ENCODE measurements around the gene DPH6.
"Not testable (repeated sequence)": the region's sequence is repeated elsewhere in the genome, so short reads cannot be mapped to it uniquely, and the experiment has no call there.

Gene DPH6, protein sequence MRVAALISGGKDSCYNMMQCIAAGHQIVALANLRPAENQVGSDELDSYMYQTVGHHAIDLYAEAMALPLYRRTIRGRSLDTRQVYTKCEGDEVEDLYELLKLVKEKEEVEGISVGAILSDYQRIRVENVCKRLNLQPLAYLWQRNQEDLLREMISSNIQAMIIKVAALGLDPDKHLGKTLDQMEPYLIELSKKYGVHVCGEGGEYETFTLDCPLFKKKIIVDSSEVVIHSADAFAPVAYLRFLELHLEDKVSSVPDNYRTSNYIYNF

DNA sequence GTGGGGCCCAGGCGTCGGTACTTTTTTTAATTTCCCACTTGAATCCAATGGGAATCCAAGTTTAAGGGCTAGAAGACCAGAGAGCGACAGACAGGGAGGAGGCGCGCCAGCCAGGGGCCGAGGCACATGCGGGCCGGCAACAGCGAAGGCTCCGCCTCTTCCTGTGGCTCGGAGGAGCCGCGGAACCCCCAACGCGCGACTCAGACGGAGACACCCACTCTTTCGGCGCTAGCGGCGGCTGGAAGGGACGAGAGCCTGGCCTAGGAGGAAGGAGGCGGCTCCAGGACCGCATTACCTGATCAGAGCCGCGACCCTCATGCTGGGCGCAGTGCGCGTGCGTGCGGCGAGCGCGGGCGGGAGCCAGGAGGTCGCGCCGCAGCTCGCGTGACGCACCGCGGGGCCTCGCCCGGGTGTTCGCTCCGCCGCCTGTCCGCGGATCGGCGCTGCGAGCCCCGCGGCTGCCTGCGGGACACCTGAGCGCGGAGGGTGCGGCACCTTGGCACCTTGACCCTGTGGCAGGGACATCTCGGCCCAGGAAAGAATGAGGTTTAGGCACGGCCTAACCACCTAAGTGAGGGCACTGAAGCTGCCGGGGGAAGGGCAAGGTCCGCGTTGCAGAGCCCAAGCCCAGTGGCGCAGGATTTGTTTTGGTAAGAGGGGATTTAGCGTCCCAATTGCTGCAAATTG, at the start of gene DPH6:
TSS of gene DPH6 (minus strand) at position 342 of the 687 bp plus-strand sequence. CDS start at position 318, 24 bp downstream.
- peaks cover 2% of the 10 kb centered on the region for H3K4me1 ChIP-seq (ENCODE audit: control insufficient read depth, insufficient read depth, low read length)
- no peaks in the 10 kb centered on the region for H3K36me3 ChIP-seq (ENCODE audit: control insufficient read depth, insufficient read depth, low read length)
- peak within 1 kb of the TSS; percentile 83 for H3K9ac ChIP-seq (ENCODE audit: low read length)
- peak within 1 kb of the TSS; percentile 79 for H3K4me3 ChIP-seq (ENCODE audit: low read length)
- no peaks in the 10 kb centered on the region for H3K27me3 ChIP-seq (ENCODE audit: control insufficient read depth, insufficient read depth, low read length)
- H3K27ac ChIP-seq (ENCODE audit: low read depth, low read length): peak within 1 kb of the TSS; percentile 97

DNA sequence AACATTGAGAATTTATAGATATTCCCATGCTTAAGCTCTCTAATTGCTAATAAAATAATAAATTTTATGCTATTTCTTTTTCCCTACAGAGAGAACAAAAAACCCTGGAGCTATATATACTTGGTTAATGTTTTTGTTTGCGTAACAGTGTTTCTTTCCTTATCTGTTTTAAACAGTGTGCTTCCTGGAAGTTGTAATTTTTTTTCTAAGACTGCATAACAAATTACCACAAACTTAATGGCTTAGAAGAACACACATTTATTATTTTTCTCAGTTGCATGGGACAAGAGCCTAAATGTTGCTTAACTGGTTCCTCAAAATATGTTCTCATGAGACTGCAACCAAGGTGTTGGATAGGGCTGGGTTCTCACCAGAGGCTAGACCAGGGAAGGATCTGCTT, 49.7 kb upstream of the DPH6 start:
- H3K36me3 ChIP-seq (ENCODE audit: control insufficient read depth, insufficient read depth, low read length): no peaks in the 10 kb centered on the region
- no peaks in the 10 kb centered on the region for H3K4me1 ChIP-seq (ENCODE audit: control insufficient read depth, insufficient read depth, low read length)
- H3K27ac ChIP-seq (ENCODE audit: low read depth, low read length): no peak overlapping the region
- H3K4me3 ChIP-seq (ENCODE audit: low read length): no peak overlapping the region
- H3K27me3 ChIP-seq (ENCODE audit: control insufficient read depth, insufficient read depth, low read length): no peaks in the 10 kb centered on the region
- no peak overlapping the region for H3K9ac ChIP-seq (ENCODE audit: low read length)

DNA sequence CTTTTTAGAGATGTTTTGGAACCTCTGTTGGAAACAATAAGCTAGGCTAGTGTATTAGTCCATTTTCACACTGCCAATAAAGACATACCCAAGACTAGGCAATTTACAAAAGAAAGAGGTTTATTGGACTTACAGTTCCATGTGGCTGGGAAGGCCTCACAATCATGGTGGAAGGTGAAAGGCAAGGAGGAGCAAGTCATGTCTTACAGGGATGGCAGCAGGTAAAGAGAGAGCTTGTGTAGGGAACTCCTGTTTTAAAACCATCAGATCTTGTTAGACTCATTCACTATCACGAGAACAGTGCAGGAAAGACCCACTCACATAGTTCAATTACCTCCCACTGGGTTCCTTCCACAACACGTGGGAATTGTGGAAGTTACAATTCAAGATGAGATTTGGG, 46.0 kb upstream of the DPH6 start:
- H3K4me1 ChIP-seq (ENCODE audit: control insufficient read depth, insufficient read depth, low read length); H3K9ac ChIP-seq (ENCODE audit: low read length); H3K4me3 ChIP-seq (ENCODE audit: low read length); H3K27me3 ChIP-seq (ENCODE audit: control insufficient read depth, insufficient read depth, low read length); H3K36me3 ChIP-seq (ENCODE audit: control insufficient read depth, insufficient read depth, low read length); H3K27ac ChIP-seq (ENCODE audit: low read depth, low read length): not testable (repeated sequence)

DNA sequence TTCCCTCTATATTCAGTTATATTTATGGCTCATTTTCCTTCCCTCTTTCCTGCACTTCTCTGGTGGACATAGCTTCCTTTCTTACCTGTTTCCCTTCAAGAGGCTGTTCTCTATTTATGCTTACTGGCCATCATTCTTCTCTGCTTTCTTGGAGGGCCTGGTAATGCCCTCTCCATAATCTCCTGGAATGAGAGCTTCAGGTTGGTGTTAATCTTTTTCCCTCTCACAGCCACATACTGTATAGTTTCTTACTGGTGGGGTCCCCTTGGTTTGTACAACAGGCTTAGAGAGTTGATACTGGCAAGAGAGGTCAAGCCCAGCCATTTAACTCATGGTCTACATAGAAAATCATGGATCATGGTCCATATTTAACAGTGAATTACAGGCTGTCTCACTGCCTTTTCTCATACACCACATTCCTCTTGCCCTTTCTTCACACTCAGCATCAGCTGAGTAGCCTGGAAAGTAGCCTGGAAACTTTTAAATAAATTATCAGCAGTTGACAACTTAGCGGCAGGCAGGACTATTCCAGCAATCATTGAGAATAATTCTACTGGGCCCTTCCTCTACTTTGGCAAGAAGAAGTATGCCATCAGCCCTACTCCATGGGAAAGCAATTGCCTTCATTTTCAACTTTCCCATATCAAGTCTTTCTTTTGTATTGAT, 38.0 kb upstream of the DPH6 start:
- no peak overlapping the region for H3K4me3 ChIP-seq (ENCODE audit: low read length)
- no peaks in the 10 kb centered on the region for H3K4me1 ChIP-seq (ENCODE audit: control insufficient read depth, insufficient read depth, low read length)
- no peaks in the 10 kb centered on the region for H3K27me3 ChIP-seq (ENCODE audit: control insufficient read depth, insufficient read depth, low read length)
- no peak overlapping the region for H3K9ac ChIP-seq (ENCODE audit: low read length)
- no peak overlapping the region for H3K27ac ChIP-seq (ENCODE audit: low read depth, low read length)
- H3K36me3 ChIP-seq (ENCODE audit: control insufficient read depth, insufficient read depth, low read length): no peaks in the 10 kb centered on the region

DNA sequence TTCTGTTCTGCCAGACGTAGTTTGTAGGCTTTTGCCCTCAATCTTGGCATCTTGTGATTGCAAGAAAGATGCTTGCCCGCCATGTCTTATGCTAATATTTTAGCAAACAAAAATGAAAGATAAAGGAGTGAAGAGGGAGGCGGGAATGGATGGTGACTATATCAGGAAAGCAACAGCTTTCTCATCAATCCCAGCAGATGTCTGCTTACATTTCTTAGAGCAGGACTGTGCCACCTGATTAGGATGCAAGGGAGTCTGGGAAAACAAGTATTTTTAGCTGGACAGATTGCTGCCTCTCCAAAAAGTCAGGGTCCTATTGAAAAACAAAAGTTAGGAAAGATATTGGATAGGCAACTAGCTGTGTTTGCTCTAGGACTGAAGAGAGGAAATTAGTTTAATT, 34.6 kb upstream of the DPH6 start:
- Histone ChIP-seq H3K9ac (ENCODE audit: low read length) (no peak overlapping the region), H3K4me1 (ENCODE audit: control insufficient read depth, insufficient read depth, low read length) (no peaks in the 10 kb centered on the region), H3K27ac (ENCODE audit: low read depth, low read length) (no peak overlapping the region), H3K36me3 (ENCODE audit: control insufficient read depth, insufficient read depth, low read length) (no peaks in the 10 kb centered on the region), H3K27me3 (ENCODE audit: control insufficient read depth, insufficient read depth, low read length) (no peaks in the 10 kb centered on the region), H3K4me3 (ENCODE audit: low read length) (no peak overlapping the region)

DNA sequence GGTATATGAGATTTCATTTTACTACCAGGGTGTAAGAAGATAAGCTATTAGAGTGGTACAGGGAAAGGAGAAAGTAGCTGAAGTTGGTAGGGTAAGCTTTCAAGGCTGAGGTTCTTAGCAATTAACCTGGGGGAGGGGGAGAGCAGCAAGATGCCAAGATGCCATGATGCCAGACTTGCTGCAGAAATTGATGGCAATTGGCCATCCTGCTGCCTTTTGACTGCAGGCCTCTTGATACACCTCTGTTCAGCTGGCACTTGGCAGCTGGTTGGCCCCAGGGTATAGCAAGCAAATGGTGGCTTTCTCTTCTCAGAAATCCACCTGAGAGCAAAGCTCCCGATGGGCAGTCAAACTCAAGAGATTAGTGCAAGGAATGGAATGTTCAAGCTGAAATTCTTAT, 21.4 kb upstream of the DPH6 start:
- no peaks in the 10 kb centered on the region for H3K36me3 ChIP-seq (ENCODE audit: control insufficient read depth, insufficient read depth, low read length)
- H3K27ac ChIP-seq (ENCODE audit: low read depth, low read length): no peak overlapping the region
- H3K4me3 ChIP-seq (ENCODE audit: low read length): no peak overlapping the region
- no peaks in the 10 kb centered on the region for H3K4me1 ChIP-seq (ENCODE audit: control insufficient read depth, insufficient read depth, low read length)
- H3K27me3 ChIP-seq (ENCODE audit: control insufficient read depth, insufficient read depth, low read length): no peaks in the 10 kb centered on the region
- no peak overlapping the region for H3K9ac ChIP-seq (ENCODE audit: low read length)

DNA sequence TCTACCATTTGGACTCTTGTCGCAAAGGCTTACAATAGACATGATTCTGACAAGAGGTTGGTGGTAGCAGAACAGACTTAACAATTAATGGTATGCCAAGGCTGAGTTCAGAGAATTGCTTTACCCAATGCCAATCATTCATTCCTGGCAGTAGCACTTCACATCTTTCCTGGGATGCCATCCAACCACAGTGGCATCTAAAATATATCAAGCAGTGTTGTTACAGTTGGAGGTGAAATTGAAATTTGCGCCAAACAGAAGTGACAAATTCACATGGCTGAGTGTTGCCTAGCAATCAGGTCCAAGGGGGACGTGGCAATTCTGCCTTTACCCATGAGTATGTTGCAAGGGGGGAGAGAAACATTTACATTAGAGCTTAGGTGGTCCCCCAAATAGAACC, 21.0 kb upstream of the DPH6 start:
- Histone ChIP-seq H3K27ac (ENCODE audit: low read depth, low read length) (no peak overlapping the region), H3K9ac (ENCODE audit: low read length) (no peak overlapping the region), H3K36me3 (ENCODE audit: control insufficient read depth, insufficient read depth, low read length) (no peaks in the 10 kb centered on the region), H3K4me1 (ENCODE audit: control insufficient read depth, insufficient read depth, low read length) (no peaks in the 10 kb centered on the region), H3K4me3 (ENCODE audit: low read length) (no peak overlapping the region), H3K27me3 (ENCODE audit: control insufficient read depth, insufficient read depth, low read length) (no peaks in the 10 kb centered on the region)

DNA sequence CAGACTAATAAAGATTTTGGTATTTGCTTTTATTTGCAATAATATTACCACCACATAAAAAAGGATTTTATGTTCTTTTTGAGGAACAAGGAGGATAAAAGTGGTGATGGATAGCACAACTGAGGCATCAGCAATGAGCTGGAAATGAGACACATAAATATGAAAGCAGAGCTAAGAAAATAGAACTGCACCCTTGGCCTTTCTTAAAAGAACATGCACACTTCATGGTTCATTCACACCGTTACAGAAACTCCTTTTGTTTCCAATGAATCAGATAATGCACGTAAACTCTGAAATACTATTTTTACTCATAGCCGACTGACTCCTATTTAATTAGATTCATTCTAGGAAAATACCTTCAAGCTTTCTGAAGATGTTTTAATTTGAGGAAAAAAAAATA, 19.9 kb upstream of the DPH6 start:
- H3K36me3 ChIP-seq (ENCODE audit: control insufficient read depth, insufficient read depth, low read length): no peaks in the 10 kb centered on the region
- H3K4me1 ChIP-seq (ENCODE audit: control insufficient read depth, insufficient read depth, low read length): no peaks in the 10 kb centered on the region
- H3K27me3 ChIP-seq (ENCODE audit: control insufficient read depth, insufficient read depth, low read length): no peaks in the 10 kb centered on the region
- no peak overlapping the region for H3K27ac ChIP-seq (ENCODE audit: low read depth, low read length)
- H3K9ac ChIP-seq (ENCODE audit: low read length): no peak overlapping the region
- no peak overlapping the region for H3K4me3 ChIP-seq (ENCODE audit: low read length)

DNA sequence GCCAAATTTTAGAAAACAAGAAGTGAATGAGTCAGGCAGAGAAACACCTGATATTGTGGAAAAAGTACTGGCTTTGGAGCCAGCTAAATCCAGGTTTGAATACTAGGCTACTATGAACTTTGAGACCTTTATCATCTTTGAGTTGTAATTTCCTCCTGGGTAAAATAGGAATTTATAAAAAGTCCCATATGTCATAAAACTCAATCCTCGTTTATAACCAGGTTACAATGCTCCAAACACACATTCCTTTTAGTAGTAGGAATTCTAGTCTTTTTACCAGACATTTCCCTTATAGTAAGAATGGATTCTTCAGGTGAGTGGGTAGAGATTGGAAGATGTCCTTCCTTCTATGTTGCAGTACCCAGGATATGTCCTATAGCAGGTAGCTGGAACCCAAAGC, 16.7 kb upstream of the DPH6 start:
- H3K9ac ChIP-seq (ENCODE audit: low read length): no peak overlapping the region
- no peak overlapping the region for H3K27ac ChIP-seq (ENCODE audit: low read depth, low read length)
- no peaks in the 10 kb centered on the region for H3K36me3 ChIP-seq (ENCODE audit: control insufficient read depth, insufficient read depth, low read length)
- no peak overlapping the region for H3K4me3 ChIP-seq (ENCODE audit: low read length)
- no peaks in the 10 kb centered on the region for H3K27me3 ChIP-seq (ENCODE audit: control insufficient read depth, insufficient read depth, low read length)
- no peaks in the 10 kb centered on the region for H3K4me1 ChIP-seq (ENCODE audit: control insufficient read depth, insufficient read depth, low read length)

DNA sequence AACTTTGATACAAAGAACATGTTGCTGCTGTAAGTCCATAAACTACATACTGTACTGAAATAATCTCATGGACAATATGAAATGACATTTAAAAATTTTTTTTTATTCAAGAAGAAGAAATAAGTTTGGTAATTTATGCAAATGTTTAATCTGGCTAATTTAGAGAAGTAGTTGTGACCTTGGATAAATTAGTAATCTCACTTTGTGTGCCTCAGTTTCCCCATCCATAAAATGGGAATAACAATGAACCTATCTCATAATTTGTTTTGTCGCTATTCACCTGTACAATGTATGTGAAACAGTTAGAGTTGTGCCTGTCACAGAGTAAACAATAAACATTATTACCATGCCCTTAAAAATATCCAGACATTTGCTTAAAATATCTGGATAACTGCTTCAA, 15.3 kb upstream of the DPH6 start:
- H3K36me3 ChIP-seq (ENCODE audit: control insufficient read depth, insufficient read depth, low read length): no peaks in the 10 kb centered on the region
- H3K4me1 ChIP-seq (ENCODE audit: control insufficient read depth, insufficient read depth, low read length): no peaks in the 10 kb centered on the region
- H3K27me3 ChIP-seq (ENCODE audit: control insufficient read depth, insufficient read depth, low read length): no peaks in the 10 kb centered on the region
- no peak overlapping the region for H3K4me3 ChIP-seq (ENCODE audit: low read length)
- no peak overlapping the region for H3K9ac ChIP-seq (ENCODE audit: low read length)
- no peak overlapping the region for H3K27ac ChIP-seq (ENCODE audit: low read depth, low read length)

DNA sequence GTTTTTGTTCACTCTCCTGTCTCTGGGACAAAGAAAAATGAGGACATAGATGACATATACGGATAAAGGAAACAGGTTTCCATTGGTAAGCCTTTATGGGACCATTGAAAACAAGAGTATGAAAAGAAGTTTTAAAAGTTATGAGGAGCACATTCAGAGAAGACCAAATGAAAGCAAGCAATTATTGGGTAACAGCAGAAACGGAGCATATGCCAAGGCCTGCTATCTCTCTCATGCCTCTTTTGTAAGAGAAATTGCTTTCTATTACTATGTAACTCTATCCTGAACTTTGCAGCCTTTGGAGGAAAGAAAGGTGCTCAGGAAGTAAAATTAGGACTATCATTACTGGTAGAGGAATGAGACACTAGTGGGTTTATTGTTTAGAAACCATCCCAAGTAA, 14.9 kb upstream of the DPH6 start:
- Histone ChIP-seq H3K9ac (ENCODE audit: low read length) (no peak overlapping the region), H3K27ac (ENCODE audit: low read depth, low read length) (no peak overlapping the region), H3K4me3 (ENCODE audit: low read length) (no peak overlapping the region), H3K36me3 (ENCODE audit: control insufficient read depth, insufficient read depth, low read length) (no peaks in the 10 kb centered on the region), H3K4me1 (ENCODE audit: control insufficient read depth, insufficient read depth, low read length) (no peaks in the 10 kb centered on the region), H3K27me3 (ENCODE audit: control insufficient read depth, insufficient read depth, low read length) (no peaks in the 10 kb centered on the region)

DNA sequence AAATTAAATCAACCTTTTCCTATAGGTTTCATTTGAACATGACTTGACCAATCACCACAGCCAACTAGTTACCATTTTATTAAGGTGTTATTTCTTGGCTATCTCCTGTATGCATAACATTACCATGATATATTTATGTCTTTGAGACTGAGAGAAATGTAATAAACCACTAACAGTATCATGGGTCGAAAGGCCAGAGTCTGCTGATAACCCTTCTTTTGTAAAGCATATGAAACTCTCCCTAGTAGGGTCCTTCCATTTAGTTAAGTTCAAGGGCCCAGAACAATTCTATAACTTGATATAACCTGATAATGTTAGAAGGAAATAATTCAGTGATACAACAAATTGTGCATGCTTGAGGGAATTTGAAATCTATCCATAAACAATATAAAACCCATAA, 14.3 kb upstream of the DPH6 start:
- H3K36me3 ChIP-seq (ENCODE audit: control insufficient read depth, insufficient read depth, low read length): no peaks in the 10 kb centered on the region
- no peaks in the 10 kb centered on the region for H3K4me1 ChIP-seq (ENCODE audit: control insufficient read depth, insufficient read depth, low read length)
- H3K27ac ChIP-seq (ENCODE audit: low read depth, low read length): no peak overlapping the region
- no peak overlapping the region for H3K4me3 ChIP-seq (ENCODE audit: low read length)
- H3K27me3 ChIP-seq (ENCODE audit: control insufficient read depth, insufficient read depth, low read length): no peaks in the 10 kb centered on the region
- no peak overlapping the region for H3K9ac ChIP-seq (ENCODE audit: low read length)

DNA sequence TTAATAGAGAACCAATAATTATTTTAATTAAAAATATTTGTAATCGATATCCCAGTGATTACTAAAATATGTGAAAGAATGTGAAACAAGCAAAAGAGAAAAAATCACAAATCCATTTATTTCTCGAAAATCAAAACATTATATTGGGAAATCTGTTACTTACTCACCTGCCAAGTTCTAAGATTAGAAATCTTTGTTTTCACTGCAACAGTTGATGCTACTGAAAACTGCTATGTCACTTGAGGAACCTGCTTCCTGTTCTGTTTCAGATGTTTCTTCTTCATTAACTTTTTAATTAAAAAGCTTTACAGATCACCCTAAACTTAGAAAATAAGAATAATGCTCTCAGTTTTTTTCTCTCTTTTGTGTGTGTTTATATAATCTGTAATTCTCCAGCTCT, 13.7 kb upstream of the DPH6 start:
- Histone ChIP-seq H3K9ac (ENCODE audit: low read length) (no peak overlapping the region), H3K36me3 (ENCODE audit: control insufficient read depth, insufficient read depth, low read length) (no peaks in the 10 kb centered on the region), H3K27ac (ENCODE audit: low read depth, low read length) (no peak overlapping the region), H3K27me3 (ENCODE audit: control insufficient read depth, insufficient read depth, low read length) (no peaks in the 10 kb centered on the region), H3K4me3 (ENCODE audit: low read length) (no peak overlapping the region), H3K4me1 (ENCODE audit: control insufficient read depth, insufficient read depth, low read length) (no peaks in the 10 kb centered on the region)

All from rectal smooth muscle tissue (tissue), 1 donor.